ENCODE data around the gene KNCN. TPM values are rescaled to one million over a fixed set of nuclear protein-coding genes. Genes with fewer than 3 reads are reported as not detected.

Gene KNCN
- total RNA-seq, 1 experiment from 2014 or later = not detected

DNA sequence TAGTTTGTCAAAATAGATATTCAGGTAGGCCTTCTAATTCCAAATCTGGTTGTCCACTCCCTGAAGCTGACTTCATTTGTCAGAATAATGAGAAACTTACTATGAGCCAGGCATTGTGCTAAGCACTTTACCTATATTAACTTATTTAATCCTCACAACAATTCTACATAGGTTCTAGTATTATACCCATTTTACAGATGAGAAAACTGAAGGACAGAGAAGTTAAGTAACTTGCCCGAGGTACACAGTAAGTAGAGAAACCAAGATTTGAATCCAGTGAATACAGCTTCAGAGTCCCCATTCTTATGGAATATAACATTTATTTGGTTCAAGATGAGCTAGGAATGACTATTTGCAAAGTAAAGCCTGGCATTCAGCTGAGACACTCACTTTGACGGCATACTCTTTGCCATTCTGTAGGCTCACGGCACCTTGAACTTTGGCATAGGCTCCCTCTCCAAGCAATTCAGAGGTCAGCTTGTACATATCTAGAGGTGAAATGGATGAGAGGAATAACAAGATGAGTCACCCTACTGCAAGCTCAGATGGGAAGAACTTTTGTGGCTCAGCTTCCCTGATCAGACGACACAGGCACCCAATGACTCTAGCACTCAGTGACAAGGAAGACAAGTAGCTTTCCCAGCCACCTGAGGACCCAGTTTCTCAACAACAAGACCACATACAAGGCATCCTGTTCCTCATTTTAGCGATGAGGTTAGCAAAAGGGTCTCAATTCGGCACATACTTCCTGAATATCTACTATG, 28.9 kb upstream of the KNCN start:
- no peak overlapping the region for H3K18ac ChIP-seq (ENCODE audit: insufficient read length, low read depth, low read length)
- Mint-ChIP-seq H3K4me1 (peaks cover 34 to 47% of the 10 kb centered on the region in 2 experiments), H3K27ac (no peak overlapping the region; a peak in 1 of 7 replicates), H3K4me3 (no peak overlapping the region), H3K27me3 (ENCODE audit: low read depth) (no peaks in the 10 kb centered on the region), H3K9me3 (no peaks in the 10 kb centered on the region), H3K36me3 (ENCODE audit: insufficient read depth in 1 of 3, low read depth in 3 of 3) (peaks cover 5 to 22% (median 5%) of the 10 kb centered on the region in 3 experiments; a peak in 6 of 7 replicates)
- H3K4me1 ChIP-seq (ENCODE audit: insufficient read depth, low read length) = peaks cover 2% of the 10 kb centered on the region; the same call in 1 of the 2 replicates
- H3K79me1 ChIP-seq (ENCODE audit: insufficient read depth, low read depth, low read length, poor library complexity, severe bottlenecking) = no peaks in the 10 kb centered on the region
- no peak overlapping the region for H3K27ac ChIP-seq (ENCODE audit: insufficient read length, low read depth, low read length)
- H2BK15ac ChIP-seq (ENCODE audit: low read depth, low read length) = no peak overlapping the region
- no peaks in the 10 kb centered on the region for H3K79me2 ChIP-seq (ENCODE audit: insufficient read depth, low read length)
- no peak overlapping the region for H3K56ac ChIP-seq (ENCODE audit: insufficient read length, low read depth, low read length)
- H4K91ac ChIP-seq (ENCODE audit: insufficient read length, low read depth, low read length) = no peak overlapping the region
- no peak overlapping the region for H3K14ac ChIP-seq (ENCODE audit: insufficient read depth, low read length)
- H3K9ac ChIP-seq (ENCODE audit: extremely low read depth, insufficient read length, low read length) = no peak overlapping the region
- H3K4ac ChIP-seq (ENCODE audit: low read depth, low read length) = no peak overlapping the region
- no peaks in the 10 kb centered on the region for H3K9me3 ChIP-seq (ENCODE audit: control insufficient read depth, low read depth, low read length)
- H3K27me3 ChIP-seq (ENCODE audit: insufficient read depth, low read length) = no peaks in the 10 kb centered on the region
- H3K23me2 ChIP-seq (ENCODE audit: insufficient read length, low read depth, low read length, poor library complexity, severe bottlenecking) = no peaks in the 10 kb centered on the region
- no peak overlapping the region for H2BK5ac ChIP-seq (ENCODE audit: insufficient read length, low read length)
- no peak overlapping the region for H3K23ac ChIP-seq (ENCODE audit: insufficient read length, low read depth, low read length)
- no peak overlapping the region for H3T11ph ChIP-seq (ENCODE audit: low read length)
- H2BK20ac ChIP-seq (ENCODE audit: low read depth, low read length, poor library complexity, severe bottlenecking) = no peak overlapping the region
- no peak overlapping the region for H2BK12ac ChIP-seq (ENCODE audit: insufficient read length, low read depth, low read length)
- H3K4me2 ChIP-seq (ENCODE audit: insufficient read depth, insufficient read length, low read length) = no peak overlapping the region
- H2AFZ ChIP-seq (ENCODE audit: low read length) = no peak overlapping the region
- no peak for DNase-seq
- H4K8ac ChIP-seq (replicated peaks; ENCODE audit: insufficient read length, low read depth, low read length) = no peak overlapping the region
- H2BK120ac ChIP-seq (ENCODE audit: low read depth, low read length, poor library complexity, severe bottlenecking) = no peak overlapping the region
- H2AK5ac ChIP-seq (ENCODE audit: insufficient read length, low read length) = no peak overlapping the region
- TF ChIP-seq, protein P1, sequence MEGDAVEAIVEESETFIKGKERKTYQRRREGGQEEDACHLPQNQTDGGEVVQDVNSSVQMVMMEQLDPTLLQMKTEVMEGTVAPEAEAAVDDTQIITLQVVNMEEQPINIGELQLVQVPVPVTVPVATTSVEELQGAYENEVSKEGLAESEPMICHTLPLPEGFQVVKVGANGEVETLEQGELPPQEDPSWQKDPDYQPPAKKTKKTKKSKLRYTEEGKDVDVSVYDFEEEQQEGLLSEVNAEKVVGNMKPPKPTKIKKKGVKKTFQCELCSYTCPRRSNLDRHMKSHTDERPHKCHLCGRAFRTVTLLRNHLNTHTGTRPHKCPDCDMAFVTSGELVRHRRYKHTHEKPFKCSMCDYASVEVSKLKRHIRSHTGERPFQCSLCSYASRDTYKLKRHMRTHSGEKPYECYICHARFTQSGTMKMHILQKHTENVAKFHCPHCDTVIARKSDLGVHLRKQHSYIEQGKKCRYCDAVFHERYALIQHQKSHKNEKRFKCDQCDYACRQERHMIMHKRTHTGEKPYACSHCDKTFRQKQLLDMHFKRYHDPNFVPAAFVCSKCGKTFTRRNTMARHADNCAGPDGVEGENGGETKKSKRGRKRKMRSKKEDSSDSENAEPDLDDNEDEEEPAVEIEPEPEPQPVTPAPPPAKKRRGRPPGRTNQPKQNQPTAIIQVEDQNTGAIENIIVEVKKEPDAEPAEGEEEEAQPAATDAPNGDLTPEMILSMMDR (conservative IDR thresholded peaks at IDR 0.05) = no peak
- no CpG with 5 or more reads among the region's 6 CpGs for WGBS (ENCODE audit: extremely low coverage, insufficient read length, low lambda C conversion rate)
- H4K20me1 ChIP-seq (ENCODE audit: control insufficient read depth, insufficient read depth, insufficient read length) = no peaks in the 10 kb centered on the region
- no peak overlapping the region for H4K5ac ChIP-seq (ENCODE audit: insufficient read length, low read depth, low read length)
